ENCODE data around the gene TFAP2B. TPM values are rescaled to one million over a fixed set of nuclear protein-coding genes. Genes with fewer than 3 reads are reported as not detected.

Gene TFAP2B
- total RNA-seq, 1 experiment from 2014 or later, result not detected

DNA sequence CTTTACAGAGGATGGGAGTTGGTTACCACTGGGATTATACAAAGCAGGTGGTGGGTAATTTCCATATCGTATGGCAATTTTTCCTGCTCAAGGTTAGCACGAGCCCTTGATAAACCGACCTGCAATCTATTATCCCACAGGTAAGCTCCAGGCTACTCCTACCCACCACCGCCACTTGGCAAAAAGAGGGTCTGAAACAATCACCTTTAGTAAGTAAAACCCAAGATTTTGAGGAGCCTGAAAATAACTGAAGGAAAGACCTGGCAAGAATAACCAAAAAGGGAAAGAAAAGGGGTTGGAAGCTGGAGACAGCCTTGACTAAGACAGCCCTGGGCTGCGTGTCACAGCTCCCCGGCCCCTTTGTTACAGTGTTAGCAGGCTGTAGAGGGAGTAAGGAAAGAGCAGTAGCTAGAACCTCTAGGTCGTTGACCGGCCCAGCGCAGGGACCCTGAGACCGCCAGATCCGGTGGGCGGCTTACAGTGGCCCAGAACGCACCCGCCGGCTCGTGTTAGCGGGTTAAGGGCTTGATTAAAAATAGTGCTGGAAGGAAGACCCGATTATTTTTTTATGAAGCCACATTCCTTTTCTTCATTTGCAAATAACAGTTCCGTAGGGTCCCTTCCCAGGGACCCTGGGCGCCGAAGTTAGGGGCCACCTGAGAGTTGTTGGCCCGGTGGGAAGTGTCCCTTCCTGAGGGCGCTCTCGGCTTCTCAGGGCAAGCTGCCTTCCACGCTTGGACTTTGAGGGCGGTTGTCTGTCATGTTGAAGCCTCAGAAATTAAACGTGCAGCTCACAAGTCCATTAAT lies 30.5 kb downstream of the TFAP2B start:
- DNase-seq (ENCODE audit: low read depth), result no peak

DNA sequence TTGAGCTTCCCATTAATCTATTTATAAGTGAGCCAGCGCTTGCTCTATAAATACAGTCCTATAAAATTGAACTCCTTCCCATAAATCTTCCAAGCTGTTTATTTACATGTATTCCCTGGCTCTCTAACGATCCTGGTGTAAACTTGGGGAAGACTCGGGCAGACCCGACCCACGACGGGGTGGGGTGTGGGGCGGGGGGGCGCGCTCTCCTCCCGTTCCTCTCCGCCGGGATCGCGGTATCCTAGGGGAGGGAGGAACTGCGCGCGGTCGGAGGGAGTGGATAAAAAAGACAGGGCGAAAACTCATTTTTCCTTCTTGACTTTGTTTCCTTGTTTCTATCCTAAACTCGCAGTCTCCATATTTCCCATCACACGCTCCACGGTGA lies 31.1 kb downstream of the TFAP2B start:
- DNase-seq (ENCODE audit: low read depth), result no peak

DNA sequence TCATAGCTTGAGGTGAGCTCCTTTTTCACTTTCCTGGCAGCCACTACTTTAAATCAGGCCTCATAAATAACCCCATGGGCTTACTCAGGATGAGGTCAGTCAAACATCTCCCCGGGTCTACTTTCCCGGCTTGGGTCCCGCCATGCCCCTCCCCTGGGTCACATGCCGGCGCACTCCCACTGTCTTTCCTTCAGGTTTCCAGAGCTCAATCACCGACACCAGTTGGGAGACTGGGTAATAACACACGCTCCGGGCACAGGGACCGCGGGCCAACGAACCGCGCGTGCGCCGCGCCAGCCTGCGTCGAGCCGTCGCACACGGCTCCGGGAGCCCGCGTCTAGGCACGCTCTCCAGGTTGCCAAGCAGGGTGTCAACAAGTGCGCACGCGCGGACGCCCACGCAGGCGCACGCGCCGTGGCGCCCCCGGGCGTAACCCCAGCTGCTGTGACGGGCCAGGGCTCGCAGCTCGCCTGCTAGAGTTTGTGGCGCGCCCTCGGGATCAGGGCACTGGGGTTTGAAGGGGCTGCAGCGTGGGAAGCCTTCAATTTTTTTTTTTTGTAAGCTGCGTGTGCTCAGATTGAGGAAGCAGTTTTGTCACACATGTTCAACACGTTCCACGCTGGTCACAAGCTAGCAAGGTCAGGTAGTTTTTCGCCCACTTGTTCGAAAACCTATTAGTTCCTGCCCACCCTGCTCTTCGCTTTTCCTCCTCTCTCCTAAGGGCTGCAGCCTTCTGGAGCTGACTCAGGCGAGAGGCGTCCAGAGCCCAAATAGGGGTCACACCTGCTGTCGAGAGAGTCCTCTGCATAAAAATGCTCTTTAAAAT lies 31.8 kb downstream of the TFAP2B start:
- no peak for DNase-seq (ENCODE audit: low read depth)

DNA sequence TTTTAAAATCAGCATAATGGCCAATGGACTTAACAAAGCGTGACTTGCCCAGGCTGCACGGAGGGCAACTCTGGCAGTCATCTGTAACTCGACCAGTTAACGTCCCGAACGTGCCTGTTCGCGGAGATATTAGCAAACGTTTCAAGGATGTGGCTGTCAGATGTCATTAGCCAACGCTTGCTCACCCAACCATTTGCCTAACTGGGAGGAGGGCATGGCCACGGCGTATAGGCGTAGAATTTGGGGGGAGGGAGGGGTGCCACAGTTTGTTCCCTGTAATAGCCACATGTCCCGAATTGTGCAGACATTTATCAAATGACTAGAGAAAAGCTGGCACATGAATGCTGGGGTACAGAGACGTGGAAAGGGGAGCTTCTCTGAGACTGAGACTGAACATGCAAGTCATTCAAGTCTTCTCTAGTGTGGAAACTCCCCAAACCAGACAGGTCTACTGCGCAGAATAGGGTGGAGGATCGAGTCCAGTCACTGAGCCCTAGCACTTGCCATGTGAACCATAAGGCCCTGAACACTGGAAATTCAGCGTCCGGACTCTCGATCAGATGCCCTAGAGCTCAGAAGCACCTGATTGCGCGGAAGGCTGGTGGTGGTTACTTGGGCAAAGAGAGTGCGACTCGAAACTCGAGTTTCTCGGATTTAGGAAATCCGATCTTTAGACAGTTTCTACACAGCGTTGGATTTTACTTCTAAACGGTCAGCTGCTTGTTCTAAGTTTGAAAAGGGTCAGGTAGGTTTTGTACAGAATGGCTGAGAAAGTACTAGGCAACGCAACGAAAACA lies 32.6 kb downstream of the TFAP2B start:
- DNase-seq (ENCODE audit: low read depth), result no peak

DNA sequence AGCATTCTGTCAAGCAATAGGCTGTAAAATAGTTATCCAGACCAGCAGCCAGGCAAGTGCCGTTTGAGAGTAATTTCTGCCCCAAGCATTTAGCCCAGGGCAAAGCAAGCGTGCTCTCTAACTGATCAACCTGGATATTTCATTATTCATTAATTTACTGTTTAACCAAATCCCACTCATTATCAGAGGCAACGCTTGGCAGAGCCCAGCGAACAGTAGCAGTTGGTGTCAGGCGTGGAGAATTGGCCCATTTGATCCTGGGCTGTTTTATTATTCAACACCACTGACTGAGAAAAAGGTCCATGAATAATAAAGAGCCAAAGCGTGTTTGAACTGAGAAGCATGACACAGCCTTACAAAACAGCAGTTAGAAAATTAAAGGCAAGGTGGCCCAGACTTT lies 35.3 kb downstream of the TFAP2B start:
- DNase-seq (ENCODE audit: low read depth), result no peak

DNA sequence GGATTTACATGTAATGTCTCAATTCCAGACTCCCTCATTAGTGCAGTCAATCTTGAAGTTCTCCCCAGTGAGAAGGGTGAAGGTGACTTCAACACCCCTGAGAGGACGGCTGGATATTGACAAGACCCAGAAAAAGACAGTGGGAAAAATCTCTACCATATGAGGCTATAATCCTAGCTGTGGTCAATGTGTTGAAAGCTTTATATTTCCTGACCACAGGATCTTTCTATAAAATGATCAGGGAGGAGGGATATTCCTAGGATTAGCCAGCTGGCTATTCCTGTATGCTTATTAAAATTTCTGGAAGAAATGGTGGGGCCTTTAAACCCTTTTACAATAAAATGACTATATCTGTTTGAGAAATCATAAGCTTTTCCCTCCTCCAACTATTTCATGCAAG lies 43.0 kb downstream of the TFAP2B start:
- DNase-seq (ENCODE audit: low read depth), result no peak

DNA sequence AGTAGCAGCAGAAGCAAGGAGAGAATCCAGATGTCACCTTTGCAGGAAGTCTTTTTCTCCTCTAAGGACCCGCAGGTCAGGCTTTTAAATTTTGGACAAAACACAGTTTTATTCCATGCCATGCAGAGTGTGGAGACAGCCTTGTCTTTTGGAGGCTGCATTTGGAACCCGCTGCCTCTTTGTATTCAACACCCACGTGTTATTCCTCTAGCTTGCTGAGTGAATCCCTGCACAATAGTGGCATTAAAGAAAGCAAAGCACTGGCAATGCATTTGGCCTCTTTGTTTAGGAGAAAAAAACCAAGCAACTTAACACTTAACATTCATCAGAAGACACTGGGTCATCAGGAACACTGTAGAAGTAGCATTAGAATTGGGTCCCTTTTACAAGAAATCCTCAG lies 43.5 kb downstream of the TFAP2B start:
- no peak for DNase-seq (ENCODE audit: low read depth)

DNA sequence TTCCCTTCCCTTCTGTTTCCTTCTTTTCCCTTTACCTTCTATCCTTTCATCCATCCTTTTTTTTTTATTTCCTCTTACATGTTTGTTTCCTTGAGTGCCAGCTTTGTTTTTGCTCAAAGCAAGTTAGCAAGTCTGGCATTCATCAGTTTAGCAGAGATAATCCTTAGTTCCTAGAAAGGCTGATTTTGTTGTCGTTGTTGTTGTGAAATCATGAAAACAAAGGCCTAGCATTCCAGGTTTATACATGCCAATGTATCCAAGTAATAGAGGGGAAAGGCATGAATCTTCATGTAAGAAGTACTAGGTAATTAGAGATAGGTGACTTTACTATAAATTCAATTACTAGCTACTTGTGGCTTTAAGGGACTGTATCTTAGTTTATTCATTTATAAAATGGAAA lies 45.9 kb downstream of the TFAP2B start:
- DNase-seq (ENCODE audit: low read depth), result no peak

DNA sequence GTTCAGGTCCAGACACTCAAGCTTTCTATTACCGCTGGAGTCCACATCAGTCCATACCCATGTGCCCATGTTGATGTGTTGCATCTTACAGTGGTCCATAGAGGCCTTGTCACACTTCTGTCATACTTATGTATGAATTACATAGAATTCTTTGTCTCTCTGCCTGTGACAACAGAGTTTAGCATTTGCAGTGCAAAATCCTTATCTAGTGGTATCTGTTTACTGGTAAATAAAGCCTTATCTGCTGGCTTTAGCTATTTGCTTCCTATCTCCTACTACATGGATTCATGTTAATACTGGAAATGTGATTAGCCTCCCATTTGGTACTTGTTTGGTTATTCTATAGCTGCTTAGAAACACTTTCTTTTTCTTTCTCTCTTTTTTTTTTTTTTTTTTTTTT lies 49.8 kb downstream of the TFAP2B start:
- DNase-seq (ENCODE audit: low read depth), result no peak

DNA sequence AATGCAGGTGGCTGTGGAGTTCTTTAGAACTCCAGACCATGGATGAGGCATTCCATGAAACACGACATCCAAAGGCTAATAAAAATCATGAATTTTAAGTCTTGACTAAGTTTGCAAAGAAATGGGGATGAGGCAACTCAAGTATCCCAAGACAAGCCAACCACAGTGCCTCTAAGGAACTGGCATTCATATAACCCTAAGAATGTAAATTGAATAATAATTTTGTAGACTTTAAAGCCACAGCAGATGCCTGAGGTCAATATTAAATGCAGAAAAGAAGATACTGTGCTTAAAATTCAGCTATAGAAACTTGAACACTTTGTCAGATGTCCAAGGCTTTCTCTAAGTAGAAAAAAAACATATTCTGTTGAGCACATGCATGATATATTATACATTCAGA lies 54.5 kb downstream of the TFAP2B start:
- DNase-seq (ENCODE audit: low read depth), result no peak

DNA sequence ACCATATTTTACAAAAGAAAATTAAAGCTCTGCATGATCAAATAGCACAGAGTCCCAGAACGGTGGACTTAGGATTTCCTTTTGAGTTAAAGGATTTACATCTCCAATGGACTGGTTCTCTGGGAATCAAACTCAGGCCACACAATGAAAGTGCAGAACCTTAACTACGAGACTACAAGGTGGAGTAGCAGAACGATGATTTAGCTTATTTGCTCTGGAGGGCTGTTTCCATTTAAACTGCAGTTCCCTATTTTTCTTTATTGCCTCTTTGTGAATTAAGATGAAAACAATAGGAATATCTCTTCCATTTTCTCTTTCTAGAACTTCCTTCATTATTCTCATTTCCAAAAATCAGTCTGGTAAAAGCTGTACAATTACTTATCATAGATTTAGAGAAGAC lies 65.7 kb downstream of the TFAP2B start:
- DNase-seq (ENCODE audit: low read depth), result no peak

DNA sequence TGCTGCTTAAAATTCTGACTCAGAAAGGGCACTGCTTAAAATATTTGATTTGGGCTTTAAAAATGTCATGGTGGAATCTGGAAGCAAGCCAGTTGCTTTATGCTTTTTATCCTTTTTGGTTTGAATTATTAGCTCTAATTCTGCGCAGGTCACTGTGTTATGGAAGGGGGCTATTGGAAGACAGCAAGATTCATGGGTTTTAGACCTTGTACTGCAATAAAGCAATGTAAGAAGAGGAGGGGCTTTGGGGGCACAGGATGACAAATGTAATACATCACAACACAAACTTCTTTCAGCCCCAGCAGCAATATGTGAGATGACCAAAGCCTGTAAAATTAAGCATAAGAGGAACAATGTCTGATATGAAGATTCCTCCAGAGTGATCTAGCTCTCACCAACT lies 68.4 kb downstream of the TFAP2B start:
- no peak for DNase-seq (ENCODE audit: low read depth)

DNA sequence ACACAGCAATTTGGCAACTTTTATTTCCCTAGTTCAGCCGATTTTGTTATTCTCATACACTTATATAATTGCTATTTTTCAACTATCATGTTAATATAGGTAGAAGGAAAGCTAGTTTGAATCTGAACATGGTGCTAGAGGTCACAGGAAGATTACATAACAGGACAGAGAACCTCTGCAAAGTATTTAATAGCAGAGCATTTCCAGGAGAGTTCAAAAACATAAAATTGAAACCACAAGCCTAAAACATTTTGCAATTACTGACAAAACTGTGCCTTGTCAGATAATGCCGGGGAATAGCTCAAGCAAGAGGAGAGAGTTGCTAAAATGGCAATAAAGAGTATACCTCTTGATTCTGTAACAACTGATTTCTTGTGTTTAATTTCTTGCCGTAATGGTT lies 70.8 kb downstream of the TFAP2B start:
- no peak for DNase-seq (ENCODE audit: low read depth)

DNA sequence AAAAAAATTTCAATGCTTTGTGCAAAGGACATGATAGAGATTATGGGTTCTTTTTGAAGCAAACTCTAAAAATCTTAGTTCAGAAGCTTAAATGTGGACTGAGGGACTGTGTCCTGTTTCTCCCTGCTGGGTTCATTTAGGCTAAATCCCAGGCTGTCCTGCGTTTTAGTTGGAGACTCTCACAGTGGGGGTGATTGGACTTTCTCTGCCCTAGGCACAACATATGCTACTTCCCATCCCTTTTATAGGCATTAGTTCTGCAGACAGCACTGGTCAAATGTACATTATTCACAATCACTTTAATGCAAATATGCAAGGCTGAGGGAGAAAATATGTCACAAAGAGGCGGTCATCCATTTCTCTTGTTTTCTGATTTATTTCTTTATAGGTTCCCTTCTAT lies 71.3 kb downstream of the TFAP2B start:
- no peak for DNase-seq (ENCODE audit: low read depth)

DNA sequence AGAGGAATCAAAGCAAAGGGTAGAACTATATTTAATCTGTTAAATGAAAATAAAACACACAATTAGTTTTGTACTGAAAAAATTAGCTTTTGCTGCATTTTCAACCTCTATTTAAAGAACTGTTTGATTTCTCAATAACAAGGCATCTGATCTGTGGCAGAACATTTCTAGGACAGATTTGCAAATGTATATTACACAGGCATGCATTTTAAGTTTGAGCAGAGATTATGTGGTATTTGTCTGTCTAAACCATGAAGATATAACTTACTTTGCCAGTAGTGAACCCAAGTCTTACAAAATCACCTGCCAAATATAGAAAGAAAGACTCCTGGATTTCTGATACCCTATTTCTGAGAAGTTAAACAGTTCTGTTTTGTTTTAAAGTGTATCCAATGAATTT lies 71.9 kb downstream of the TFAP2B start:
- DNase-seq (ENCODE audit: low read depth), result no peak

DNA sequence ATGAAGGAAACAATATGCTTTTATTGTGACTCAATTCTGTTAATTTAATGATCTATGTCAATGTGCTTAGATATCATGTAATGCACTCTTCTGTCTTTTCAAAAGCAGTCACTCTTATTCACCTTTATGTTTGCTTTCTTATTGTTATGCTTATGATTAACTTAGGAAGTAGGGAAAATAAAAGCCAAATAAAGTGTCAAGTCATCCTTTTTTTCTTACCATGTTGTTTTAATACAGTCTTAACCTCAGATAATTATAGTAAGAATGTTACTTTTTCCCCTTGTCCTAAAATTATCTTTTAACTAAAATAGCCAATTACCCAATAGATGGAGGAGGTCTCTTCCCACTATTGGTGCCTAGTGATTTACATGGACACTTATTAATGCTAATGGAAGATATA lies 72.6 kb downstream of the TFAP2B start:
- DNase-seq (ENCODE audit: low read depth), result no peak

Other genes with a start within 250 kb of the TFAP2B start
- gene TFAP2D, start 105.3 kb upstream of the TFAP2B start, total RNA-seq (2014; rRNA removed), result not detected in 2 replicates